ENCODE measurements around the gene MYO3B. TPM values are rescaled to one million over a fixed set of nuclear protein-coding genes. Genes with fewer than 3 reads are reported as not detected.

MYO3B gene
- total RNA-seq, 4 donors from 2014 or later = not detected

DNA sequence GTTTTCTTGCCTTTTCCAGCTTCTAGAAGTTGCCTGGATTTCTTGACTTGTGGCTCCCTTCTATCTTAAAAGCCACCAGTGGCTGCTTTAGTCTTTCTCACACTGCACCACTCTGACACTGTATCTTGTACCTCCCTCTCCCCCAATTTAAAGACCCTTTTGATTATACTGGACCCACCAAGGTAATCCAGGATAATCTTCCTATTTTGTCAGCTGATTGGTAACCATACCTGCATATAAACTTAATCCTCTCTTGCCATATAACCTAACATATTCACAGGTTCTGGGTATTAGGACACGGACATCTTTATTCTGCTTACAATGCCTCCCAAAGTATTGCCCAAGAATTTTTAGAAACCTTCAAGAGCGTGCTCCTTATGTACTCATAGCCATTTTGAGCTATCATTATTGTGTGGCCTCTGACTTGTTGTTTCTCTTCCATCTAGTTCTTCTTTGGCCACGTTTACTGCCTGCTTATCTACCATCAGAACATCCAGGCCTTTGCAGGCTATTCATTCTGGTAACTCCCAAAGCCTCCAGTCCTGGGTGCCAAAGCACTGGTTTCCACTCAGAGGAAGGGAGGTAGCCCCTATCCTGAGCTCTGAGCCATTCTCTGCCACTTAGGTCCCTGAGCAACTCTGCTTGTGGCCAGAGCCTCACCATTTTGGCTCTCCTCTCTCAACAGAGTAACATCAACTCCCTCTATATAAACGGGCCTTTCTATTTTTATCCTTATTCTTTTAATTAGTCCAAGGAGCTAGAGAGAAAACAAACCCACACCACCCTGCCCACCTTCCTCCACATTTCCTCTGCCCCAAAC lies 70.8 kb downstream of the MYO3B start:
- TF ChIP-seq, protein P1, sequence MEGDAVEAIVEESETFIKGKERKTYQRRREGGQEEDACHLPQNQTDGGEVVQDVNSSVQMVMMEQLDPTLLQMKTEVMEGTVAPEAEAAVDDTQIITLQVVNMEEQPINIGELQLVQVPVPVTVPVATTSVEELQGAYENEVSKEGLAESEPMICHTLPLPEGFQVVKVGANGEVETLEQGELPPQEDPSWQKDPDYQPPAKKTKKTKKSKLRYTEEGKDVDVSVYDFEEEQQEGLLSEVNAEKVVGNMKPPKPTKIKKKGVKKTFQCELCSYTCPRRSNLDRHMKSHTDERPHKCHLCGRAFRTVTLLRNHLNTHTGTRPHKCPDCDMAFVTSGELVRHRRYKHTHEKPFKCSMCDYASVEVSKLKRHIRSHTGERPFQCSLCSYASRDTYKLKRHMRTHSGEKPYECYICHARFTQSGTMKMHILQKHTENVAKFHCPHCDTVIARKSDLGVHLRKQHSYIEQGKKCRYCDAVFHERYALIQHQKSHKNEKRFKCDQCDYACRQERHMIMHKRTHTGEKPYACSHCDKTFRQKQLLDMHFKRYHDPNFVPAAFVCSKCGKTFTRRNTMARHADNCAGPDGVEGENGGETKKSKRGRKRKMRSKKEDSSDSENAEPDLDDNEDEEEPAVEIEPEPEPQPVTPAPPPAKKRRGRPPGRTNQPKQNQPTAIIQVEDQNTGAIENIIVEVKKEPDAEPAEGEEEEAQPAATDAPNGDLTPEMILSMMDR (IDR thresholded peaks at IDR 0.05) = no peak
- DNase-seq (ENCODE audit: low spot score) = no peak
- ATAC-seq (ENCODE audit: low FRiP score) = no peak

DNA sequence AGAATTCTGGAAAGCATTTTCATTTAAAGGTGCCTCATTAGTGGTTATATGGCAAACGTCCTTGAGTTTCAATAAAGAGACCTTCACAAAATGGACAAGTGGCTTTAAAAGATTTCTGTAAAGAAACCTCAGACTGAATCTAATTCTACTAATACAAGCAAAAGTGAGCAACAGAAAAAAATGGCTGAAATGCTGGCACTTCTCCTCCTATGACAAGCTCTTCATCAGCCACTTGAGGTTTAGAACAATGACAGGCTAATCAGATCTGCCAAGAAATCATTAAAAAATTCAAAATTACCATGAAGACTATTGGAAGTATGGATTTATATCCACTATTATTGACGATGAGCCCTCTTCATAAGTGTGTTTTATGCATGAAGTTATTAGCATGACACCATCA lies 71.8 kb downstream of the MYO3B start:
- DNase-seq (ENCODE audit: low spot score) = no peak
- TF ChIP-seq, protein P1 (IDR thresholded peaks at IDR 0.05) = no peak
- no peak for ATAC-seq (ENCODE audit: low FRiP score)

DNA sequence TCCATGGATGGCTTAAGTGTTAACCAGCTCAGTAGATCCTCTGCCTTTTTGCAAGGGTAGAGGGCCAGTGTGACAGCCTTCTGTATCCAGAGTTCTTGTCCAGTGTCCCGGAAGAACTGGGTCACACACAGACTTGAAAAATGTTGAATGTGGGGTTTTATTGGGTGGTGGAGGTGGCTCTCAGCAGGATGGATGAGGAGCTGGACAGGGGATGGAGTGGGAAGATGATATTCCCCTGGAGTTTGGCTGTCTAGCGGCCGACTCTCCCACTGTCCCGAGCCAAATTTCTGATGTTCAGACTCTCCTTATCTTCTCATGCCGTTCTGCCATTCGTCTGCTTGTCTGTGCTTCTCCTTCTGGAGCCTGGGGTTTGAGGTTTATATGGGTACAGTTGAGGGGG lies 72.6 kb downstream of the MYO3B start:
- DNase-seq (ENCODE audit: low spot score) = no peak
- ATAC-seq (ENCODE audit: low FRiP score) = no peak
- TF ChIP-seq, protein P1 (IDR thresholded peaks at IDR 0.05) = no peak

DNA sequence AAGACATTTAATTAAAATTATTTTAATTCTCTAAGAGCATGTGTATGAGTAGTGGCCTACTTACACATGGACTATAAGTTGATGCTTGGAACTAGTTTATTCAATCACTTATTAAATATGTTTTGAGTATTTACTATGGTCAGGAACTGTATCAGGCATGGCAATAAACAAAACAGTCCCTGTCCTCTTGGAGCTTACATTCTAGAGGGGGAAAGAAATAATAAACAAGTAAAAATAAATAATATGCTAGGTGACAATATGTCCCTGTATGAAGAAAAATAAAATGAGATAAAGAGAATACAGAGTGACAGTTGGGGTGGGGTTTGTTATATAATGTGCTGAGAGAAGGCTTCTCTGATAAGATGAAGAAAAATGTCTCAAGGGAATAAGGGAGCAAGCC lies 74.5 kb downstream of the MYO3B start:
- TF ChIP-seq, protein P1 (IDR thresholded peaks at IDR 0.05) = no peak
- no peak for ATAC-seq (ENCODE audit: low FRiP score)

DNA sequence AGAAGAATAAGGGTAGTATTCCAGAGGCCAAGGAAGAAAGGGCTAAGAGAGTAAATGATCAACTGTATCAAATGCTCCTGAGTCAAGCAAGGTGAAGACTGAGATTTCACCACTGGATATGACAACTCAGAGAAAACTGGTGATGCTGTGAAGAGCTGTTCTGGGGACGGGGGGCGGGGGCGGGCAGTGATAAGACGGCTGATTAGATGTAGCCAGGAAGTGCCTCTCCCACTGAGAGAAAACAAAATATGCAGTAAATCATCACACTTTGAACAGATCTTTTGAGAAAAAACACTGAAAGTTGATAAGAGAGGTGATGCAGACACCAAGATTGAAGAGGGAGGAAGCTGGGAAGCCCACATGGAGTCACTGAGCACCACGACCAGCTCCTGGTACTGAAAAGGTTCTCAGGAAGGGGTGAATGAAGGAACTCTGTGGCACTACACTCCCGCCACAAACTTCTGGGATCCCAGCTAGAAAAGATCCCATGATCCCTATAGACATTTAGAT lies 75.8 kb downstream of the MYO3B start:
- ATAC-seq (ENCODE audit: low FRiP score) (no peak), DNase-seq (ENCODE audit: low spot score) (no peak)
- TF ChIP-seq, protein P1 (IDR thresholded peaks at IDR 0.05) = no peak

More for the DNA sequence above, 74.5 kb downstream of the MYO3B start:
- DNase-seq (ENCODE audit: low spot score) = no peak

DNA sequence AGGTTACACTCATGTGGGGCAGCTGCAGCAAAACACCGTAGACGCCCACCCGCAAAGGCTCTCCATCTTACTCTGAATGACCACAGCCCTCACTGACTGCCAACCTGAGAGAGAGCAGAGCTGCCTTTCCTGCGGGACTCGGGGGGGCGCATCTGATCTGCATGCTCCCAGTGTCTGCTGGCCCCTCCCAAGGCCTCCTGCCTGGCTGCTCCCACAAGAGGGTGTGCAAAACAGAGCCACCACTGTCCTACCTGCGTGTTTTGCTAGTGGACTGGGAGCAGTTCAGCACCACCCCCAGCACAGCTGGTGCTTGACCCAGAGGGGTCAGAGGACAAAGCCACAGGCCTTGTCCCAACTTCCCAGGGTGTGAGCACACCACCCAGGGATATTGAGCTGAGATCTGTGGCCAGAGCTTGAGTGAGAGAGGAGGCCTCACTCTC lies 76.4 kb downstream of the MYO3B start:
- TF ChIP-seq, protein P1 (IDR thresholded peaks at IDR 0.05) = no peak
- no peak for ATAC-seq (ENCODE audit: low FRiP score)

DNA sequence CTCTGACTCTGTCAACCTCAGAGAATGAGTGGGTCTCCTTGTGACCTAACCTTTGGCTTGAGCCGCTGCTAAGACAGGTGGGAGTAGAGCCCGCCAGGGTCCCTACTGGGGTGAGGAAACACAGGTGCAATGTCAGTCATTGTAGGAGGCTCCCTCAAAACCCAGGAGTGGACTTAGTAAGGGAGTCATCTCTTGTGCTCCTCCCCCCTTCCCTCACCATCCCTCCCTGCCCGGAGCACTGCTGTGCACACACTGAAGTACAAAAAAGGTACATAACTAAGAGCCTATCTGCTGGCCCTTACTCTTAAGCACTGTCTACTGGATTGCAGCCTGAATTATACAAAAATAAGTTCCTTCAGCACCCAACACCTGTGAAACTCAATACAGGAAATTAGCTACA lies 77.2 kb downstream of the MYO3B start:
- TF ChIP-seq, protein P1 (IDR thresholded peaks at IDR 0.05) = no peak
- ATAC-seq (ENCODE audit: low FRiP score) (no peak), DNase-seq (ENCODE audit: low spot score) (no peak)

More for the DNA sequence above, 76.4 kb downstream of the MYO3B start:
- no peak for DNase-seq (ENCODE audit: low spot score)
